ENCODE data around the gene FGF14. TPM values are rescaled to one million over a fixed set of nuclear protein-coding genes. Genes with fewer than 3 reads are reported as not detected.

FGF14 gene
- total RNA-seq, 2 experiments from 2014 or later = not detected

DNA sequence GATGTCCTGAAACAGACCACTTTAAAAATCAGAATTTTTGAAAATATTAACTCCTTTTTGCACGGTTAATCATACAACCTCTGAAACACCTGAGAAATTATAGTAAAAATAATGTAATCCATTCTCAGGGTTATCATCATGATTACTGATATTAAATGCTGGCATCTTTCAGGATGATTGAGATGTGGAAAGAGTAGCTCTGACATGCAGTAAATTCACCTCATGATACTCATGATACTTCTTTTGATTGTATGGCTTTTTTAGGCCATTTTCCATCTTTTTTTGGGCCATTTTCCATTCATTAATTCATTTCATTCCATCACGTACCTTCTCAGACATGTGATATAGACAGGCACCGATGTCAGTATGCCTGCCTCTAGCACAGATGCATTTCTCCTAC lies 85.1 kb downstream of the FGF14 start:
- Mint-ChIP-seq H3K4me3 (no peak overlapping the region), H3K27me3 (no peaks in the 10 kb centered on the region), H3K9me3 (ENCODE audit: low read depth) (no peaks in the 10 kb centered on the region), H3K36me3 (no peaks in the 10 kb centered on the region), H3K4me1 (no peaks in the 10 kb centered on the region), H3K27ac (no peak overlapping the region)
- CTCF ChIA-PET = no interaction called here
- DNase-seq = no peak
- no peak for ATAC-seq

DNA sequence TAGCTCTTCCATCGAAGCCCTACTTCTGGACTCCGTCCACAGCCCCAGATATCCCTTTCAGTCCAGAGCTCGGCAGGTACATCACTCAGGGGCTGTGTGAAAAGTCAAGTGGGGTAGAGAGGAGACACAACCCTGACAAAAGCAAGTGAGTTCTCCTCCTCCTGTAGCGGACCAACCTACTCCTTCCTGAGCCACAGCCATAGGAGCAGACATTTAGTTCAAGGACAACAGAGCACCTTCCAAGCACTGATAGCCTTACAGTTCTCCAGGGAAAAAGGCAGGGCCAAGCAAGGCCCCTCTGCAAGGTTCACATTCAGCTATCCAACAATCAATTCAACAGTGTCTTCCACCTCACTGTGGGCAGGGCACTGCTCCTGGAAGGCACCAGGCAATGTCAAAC lies 89.0 kb downstream of the FGF14 start:
- ATAC-seq = no peak
- Mint-ChIP-seq H3K9me3 (ENCODE audit: low read depth) (no peaks in the 10 kb centered on the region), H3K27me3 (peaks cover 4% of the 10 kb centered on the region), H3K27ac (no peak overlapping the region), H3K4me3 (no peak overlapping the region), H3K36me3 (no peaks in the 10 kb centered on the region), H3K4me1 (no peaks in the 10 kb centered on the region)
- CTCF ChIA-PET = no interaction called here
- DNase-seq = no peak

DNA sequence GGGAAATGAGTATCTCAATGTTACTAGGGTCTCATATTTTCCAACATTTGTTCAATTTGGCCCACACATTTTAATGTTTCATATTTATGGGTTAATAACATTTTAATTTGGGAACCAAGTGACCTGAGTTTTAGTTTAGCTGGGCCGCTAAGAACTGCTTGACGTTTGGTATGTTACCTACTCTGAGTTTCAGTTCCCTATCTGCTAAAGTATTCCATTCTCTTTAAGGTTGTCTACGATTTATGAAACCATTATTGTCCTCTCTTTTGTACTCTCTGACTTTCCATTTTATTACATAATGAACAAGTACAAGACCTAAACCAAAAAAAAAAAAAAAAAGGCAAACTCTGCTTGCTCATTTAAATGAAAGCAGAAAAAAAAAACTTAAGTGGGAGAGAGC lies 89.9 kb downstream of the FGF14 start:
- ATAC-seq (no peak), DNase-seq (no peak)
- Mint-ChIP-seq H3K4me3 (no peak overlapping the region), H3K27me3 (peaks cover 4% of the 10 kb centered on the region), H3K4me1 (no peaks in the 10 kb centered on the region), H3K36me3 (no peaks in the 10 kb centered on the region), H3K9me3 (ENCODE audit: low read depth) (no peaks in the 10 kb centered on the region), H3K27ac (no peak overlapping the region)
- CTCF ChIA-PET = no interaction called here

DNA sequence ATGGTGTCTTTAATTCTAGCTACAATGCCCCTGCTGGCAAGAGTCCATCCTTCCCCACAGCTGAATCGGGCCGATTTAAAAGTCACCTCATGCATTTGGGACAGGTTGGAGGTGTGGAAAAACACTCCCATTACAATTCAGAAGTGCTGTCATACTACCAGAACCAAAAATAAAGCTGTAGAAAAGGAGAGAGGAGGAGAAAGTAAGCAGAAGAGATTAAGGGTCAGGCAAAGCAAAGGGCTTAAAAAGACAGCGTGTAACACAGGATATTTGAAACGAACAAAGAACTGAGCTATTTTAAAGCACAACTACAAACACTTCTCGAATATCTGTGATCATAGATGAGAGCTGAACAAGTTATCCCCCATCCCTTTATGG lies 90.4 kb downstream of the FGF14 start:
- H3K27ac Mint-ChIP-seq = no peak overlapping the region
- no peaks in the 10 kb centered on the region for H3K9me3 Mint-ChIP-seq (ENCODE audit: low read depth)
- ATAC-seq (no peak), DNase-seq (no peak)
- H3K27me3 Mint-ChIP-seq = peaks cover 4% of the 10 kb centered on the region
- CTCF ChIA-PET = no interaction called here
- no peak overlapping the region for H3K4me3 Mint-ChIP-seq
- no peaks in the 10 kb centered on the region for H3K36me3 Mint-ChIP-seq
- no peaks in the 10 kb centered on the region for H3K4me1 Mint-ChIP-seq

DNA sequence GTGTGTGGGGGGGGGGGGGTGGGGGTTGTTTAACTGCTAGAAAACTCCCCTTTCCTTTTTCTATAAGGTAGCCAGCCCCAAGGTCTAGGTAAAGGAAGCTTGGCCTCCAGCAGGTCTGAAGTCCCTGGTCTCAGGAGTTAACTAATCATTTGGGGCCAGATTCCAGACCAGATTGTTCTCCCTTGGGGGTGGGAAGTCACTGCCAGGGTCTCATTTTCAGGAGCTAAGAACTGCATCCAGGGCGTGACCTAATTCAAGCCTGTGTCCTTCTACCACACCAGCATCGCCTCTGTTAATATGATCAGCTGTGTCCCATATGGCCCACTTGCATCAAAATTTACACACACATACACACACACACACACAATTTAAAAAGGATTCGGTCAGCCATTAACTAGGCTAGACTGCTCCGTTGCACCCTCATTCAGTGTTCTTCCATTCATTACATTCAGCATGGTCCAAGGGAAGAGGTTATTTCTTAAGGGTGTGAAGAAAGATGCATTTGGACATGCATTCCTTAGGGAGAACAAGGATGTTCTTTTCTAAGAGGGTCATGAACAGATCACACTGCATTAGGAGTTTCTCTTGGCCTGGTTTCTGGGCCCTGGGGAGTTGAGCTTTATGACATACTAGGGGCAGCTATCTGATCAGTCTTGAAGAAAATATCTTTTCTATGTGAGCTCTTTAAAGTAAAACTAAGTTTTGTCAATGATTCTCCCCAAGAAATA lies 91.0 kb downstream of the FGF14 start:
- Mint-ChIP-seq H3K4me1 (no peaks in the 10 kb centered on the region), H3K9me3 (ENCODE audit: low read depth) (no peaks in the 10 kb centered on the region), H3K27ac (no peak overlapping the region), H3K36me3 (no peaks in the 10 kb centered on the region), H3K4me3 (no peak overlapping the region), H3K27me3 (peaks cover 4% of the 10 kb centered on the region)
- no peak for DNase-seq
- CTCF ChIA-PET = no interaction called here
- no peak for ATAC-seq

DNA sequence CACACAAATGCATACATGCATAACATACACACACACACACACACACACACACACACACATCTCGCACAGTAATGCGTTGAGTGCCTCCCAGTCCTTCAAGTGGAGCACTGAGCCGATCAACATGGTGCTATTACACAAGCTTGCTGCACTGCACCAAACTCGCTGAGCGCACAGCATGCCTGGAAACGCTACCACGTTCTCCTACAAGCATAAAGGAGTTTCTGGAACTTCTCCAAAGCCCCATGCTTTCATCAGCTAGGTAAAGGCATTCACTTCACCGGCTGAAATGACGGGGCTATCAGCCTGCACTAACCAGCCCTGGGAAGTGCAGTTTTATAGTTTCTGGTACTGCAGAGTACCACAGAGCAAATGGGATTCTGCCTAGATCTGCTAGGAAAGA lies 92.7 kb downstream of the FGF14 start:
- CTCF ChIA-PET = no interaction called here
- DNase-seq (no peak), ATAC-seq (no peak)
- Mint-ChIP-seq H3K4me3 (no peak overlapping the region), H3K36me3 (no peaks in the 10 kb centered on the region), H3K9me3 (ENCODE audit: low read depth) (no peaks in the 10 kb centered on the region), H3K27me3 (peaks cover 4% of the 10 kb centered on the region), H3K4me1 (no peaks in the 10 kb centered on the region), H3K27ac (no peak overlapping the region)

DNA sequence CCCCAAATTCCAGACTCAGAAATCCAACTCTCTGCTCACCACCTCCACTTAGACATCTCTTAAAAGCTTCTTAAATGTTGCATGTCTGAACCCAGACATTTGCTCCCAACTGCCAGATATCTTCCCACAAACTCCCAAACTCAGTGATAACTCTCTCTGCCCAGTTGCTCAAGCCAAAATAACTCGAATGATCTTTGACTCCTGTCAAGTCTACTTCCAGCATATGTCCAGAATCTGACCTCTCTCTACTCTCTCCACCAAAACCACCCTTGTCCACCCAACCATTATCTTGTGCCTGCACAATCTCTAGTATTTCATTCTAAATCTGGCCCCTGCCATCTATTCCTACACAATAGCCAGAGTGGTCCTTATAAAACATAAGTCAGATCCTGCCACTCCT lies 99.3 kb downstream of the FGF14 start:
- no peak for ATAC-seq
- H3K36me3 Mint-ChIP-seq = no peaks in the 10 kb centered on the region
- no peak overlapping the region for H3K27ac Mint-ChIP-seq
- no peak for DNase-seq
- H3K4me1 Mint-ChIP-seq = no peaks in the 10 kb centered on the region
- no peak overlapping the region for H3K4me3 Mint-ChIP-seq
- no peaks in the 10 kb centered on the region for H3K9me3 Mint-ChIP-seq (ENCODE audit: low read depth)
- CTCF ChIA-PET = no interaction called here
- no peaks in the 10 kb centered on the region for H3K27me3 Mint-ChIP-seq

DNA sequence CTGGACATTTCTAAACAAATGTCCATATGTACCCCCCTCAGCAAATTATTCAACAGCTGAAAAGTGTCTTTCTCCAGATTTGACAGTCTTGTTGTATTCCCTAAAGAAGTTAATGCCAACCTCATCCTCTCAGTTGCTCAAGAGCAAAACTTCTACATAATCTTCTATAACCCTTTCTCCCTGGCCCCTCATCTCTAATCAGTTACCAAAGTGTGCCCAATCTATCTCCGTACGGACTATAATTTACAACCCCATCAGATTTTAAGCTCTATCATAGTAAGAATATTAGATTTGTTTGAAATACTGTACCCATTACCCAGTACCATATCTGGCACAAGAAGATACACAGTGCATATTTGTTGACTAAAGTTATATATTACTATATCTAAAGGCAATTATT lies 101.5 kb downstream of the FGF14 start:
- no peaks in the 10 kb centered on the region for H3K36me3 Mint-ChIP-seq
- no peaks in the 10 kb centered on the region for H3K27me3 Mint-ChIP-seq
- CTCF ChIA-PET = no interaction called here
- no peaks in the 10 kb centered on the region for H3K4me1 Mint-ChIP-seq
- no peak overlapping the region for H3K27ac Mint-ChIP-seq
- no peak for ATAC-seq
- no peak overlapping the region for H3K4me3 Mint-ChIP-seq
- H3K9me3 Mint-ChIP-seq (ENCODE audit: low read depth) = no peaks in the 10 kb centered on the region
- DNase-seq = no peak

DNA sequence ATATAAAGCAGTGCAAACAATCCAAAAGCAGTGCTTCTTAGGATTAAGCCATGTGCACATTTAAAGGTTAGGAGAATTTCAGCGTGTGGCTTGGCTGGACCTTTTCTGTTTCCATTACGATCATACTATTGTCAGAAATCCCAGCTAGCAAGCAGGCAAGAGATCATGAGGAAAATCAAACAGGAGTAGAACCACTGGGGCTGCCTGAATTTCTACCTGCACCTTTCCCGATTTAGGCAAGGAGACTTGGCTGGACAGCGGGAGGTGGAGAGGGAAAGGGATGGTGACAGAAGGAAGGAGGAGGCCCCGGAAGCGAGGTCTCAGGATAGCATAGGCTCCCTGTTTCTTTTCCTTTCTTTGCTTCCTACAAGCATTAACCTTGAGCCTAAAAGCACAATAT lies 102.5 kb downstream of the FGF14 start:
- Mint-ChIP-seq H3K4me1 (no peaks in the 10 kb centered on the region), H3K36me3 (no peaks in the 10 kb centered on the region), H3K4me3 (no peak overlapping the region), H3K27ac (no peak overlapping the region), H3K9me3 (ENCODE audit: low read depth) (no peaks in the 10 kb centered on the region), H3K27me3 (no peaks in the 10 kb centered on the region)
- CTCF ChIA-PET = no interaction called here
- no peak for DNase-seq
- ATAC-seq = no peak

DNA sequence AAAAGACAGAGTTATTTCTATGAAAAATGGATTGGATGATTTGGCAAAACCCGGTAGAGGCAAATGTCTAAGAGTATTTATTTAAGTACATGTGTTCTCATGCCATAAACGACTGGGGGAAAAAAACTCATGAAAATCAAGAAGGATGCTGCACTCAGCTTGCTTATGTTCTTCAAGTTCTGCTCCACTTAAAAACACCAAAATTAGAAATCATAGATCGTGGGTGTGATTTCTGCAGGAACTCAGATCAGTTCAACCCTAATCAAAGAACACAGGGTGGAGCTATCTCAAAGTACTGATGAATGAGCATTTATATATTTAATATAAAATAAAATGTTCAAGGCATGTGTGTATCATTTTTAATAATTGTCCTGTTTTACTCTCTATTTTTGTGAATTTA lies 103.8 kb downstream of the FGF14 start:
- no peaks in the 10 kb centered on the region for H3K36me3 Mint-ChIP-seq
- no peaks in the 10 kb centered on the region for H3K4me1 Mint-ChIP-seq
- DNase-seq = no peak
- no peak for ATAC-seq
- no peaks in the 10 kb centered on the region for H3K9me3 Mint-ChIP-seq (ENCODE audit: low read depth)
- CTCF ChIA-PET = no interaction called here
- no peaks in the 10 kb centered on the region for H3K27me3 Mint-ChIP-seq
- H3K4me3 Mint-ChIP-seq = no peak overlapping the region
- no peak overlapping the region for H3K27ac Mint-ChIP-seq

DNA sequence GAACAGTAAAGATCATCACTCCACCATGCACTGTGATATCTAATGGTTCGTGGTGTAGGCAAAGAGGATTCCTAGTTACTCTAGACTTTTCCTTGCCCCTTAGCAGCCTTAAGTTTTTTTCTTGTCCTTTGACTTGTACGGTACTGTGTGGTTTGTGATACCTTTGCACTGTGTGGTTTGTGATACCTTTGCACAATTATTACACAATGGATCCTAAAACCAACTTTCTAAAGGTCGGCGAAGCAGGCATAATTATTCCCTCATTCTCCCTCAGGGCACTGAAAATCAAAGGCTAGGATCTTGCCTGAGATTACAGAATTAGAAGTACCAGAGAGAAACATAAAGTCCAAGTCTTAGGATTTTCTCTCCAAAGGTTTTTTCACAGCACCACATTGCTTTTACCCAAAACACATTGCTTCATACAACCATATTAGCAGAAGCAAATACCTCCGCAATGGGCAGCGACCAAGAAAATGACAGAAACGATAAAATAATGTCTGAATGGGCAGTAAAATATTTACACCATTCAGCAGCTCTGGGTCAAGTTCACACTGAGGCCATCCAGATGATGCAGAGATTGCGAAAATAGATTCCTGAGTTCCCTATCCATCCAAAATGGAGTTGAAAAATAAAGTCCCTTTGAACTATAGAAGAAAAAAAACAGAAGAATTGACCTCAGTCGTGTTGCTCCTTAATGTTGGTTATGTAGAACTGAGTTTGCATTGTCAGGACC lies 106.4 kb downstream of the FGF14 start:
- H3K27me3 Mint-ChIP-seq = no peaks in the 10 kb centered on the region
- H3K9me3 Mint-ChIP-seq (ENCODE audit: low read depth) = no peaks in the 10 kb centered on the region
- DNase-seq = no peak
- CTCF ChIA-PET = no interaction called here
- H3K27ac Mint-ChIP-seq = no peak overlapping the region
- H3K4me3 Mint-ChIP-seq = no peak overlapping the region
- no peaks in the 10 kb centered on the region for H3K36me3 Mint-ChIP-seq
- no peaks in the 10 kb centered on the region for H3K4me1 Mint-ChIP-seq
- ATAC-seq = no peak

DNA sequence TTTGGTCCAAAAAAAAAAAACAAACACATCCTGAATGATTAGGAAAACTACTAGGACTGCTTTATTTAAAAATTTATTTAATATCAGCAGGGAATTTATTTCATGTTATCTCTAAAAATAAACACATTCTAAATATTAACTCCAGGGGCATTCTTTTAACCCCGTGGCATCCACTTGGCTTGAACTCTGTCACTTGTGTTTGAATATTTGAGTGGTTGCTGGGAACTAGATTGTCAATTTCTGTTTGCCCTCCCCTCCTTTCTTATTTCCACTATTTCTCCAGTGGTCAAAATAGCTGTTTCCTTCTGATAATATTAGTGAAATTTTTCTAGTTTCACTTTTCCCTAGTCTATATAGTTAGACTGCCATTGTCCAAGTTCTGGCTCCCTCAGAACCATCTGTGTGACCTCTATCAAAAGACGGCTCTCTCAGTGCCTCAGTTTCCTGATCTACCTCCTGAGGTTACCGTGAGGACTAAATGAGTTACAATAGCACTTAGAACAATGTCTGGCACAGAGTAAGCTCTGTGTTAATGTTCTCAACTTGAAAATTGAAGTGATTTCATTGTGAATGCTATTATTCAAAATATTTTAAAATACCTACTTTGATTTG lies 107.3 kb downstream of the FGF14 start:
- Mint-ChIP-seq H3K27ac (no peak overlapping the region), H3K4me1 (no peaks in the 10 kb centered on the region), H3K27me3 (no peaks in the 10 kb centered on the region), H3K4me3 (no peak overlapping the region), H3K36me3 (no peaks in the 10 kb centered on the region), H3K9me3 (ENCODE audit: low read depth) (no peaks in the 10 kb centered on the region)
- no peak for DNase-seq
- ATAC-seq = no peak
- CTCF ChIA-PET = no interaction called here

DNA sequence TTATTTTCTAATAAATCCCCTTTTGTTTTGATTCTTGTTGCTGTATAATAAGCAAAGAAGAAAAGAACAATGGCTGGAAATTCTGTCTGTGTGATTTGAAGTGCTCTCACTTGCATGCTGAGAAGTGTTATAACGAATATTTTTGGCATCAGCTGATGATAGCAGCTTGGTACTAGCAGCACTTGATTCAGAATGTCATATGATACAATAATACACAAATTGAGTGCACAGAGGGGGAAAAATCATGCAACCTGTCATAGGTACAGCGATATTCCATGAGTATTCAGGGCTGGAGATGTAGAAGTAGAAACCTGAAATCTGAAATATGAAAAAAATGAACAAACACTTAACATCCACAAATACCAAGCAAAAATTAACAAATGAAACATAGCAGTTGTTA lies 108.1 kb downstream of the FGF14 start:
- no peak for DNase-seq
- H3K27me3 Mint-ChIP-seq = no peaks in the 10 kb centered on the region
- ATAC-seq = no peak
- no peak overlapping the region for H3K4me3 Mint-ChIP-seq
- H3K4me1 Mint-ChIP-seq = no peaks in the 10 kb centered on the region
- H3K9me3 Mint-ChIP-seq (ENCODE audit: low read depth) = no peaks in the 10 kb centered on the region
- H3K27ac Mint-ChIP-seq = no peak overlapping the region
- CTCF ChIA-PET = no interaction called here
- no peaks in the 10 kb centered on the region for H3K36me3 Mint-ChIP-seq

DNA sequence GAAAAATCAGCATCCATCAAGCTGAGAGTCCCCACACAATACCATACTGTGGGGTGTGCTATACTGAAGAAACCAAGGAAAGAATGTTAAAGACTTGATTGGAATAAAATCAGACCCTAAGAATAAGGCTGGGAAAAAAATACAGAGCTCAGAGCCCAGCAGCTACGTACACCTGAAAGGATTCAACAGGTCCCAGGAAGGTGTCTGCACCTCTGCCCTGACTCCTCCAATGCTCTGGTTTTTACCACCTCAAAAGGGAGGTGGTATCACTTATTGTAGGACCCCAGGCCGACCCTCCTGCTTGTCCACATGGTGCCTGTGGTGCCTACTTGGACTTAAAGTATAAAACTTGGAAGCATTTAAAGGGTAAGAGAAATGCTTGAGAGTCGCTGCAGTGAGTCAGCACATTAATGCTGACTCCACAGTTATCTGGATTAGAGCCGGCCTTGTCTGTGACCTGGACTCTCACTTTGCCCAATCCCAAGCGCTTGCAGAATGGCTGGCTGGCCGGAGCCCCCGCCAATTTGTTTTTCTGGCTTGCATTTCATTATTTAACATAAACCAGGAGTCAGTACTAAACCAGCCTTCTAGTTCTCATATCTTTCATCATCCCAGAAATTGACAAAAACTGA lies 110.1 kb downstream of the FGF14 start:
- Mint-ChIP-seq H3K27ac (no peak overlapping the region), H3K36me3 (no peaks in the 10 kb centered on the region), H3K4me1 (no peaks in the 10 kb centered on the region), H3K9me3 (ENCODE audit: low read depth) (no peaks in the 10 kb centered on the region), H3K27me3 (no peaks in the 10 kb centered on the region), H3K4me3 (no peak overlapping the region)
- DNase-seq = no peak
- CTCF ChIA-PET = no interaction called here
- no peak for ATAC-seq
